Measurements from ENCODE around the gene TMEM156. TPM values are rescaled to one million over a fixed set of nuclear protein-coding genes. Genes with fewer than 3 reads are reported as not detected.

TMEM156 gene
- total and polyA plus RNA-seq, 2 of the 4 experiments (the other 2 are of a cell fraction) = 0.53 to 0.54 TPM

DNA sequence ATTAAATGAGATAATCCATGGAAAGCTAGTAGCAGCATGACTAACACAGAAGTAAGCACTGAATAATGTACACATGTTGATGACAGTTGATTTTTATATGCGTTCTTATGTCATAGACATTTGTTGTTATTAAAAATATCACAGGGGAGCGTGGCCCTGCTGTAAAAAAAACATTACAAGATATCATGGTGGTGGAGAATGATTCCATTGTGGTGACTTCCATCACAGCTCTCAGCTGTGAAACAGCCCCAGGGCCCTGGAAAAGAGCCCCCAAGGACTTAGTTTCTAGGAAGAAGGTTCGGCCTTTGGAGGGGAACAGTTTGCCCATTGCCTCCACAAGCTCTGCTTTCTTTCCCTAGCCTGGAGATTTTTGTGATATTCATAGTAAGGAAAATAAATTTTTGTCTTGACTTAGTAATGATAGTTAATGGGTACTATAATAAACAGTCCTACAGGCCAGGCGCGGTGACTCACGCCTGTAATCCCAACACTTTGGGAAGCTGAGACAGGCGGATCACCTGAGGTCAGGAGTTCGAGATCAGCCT lies 114.7 kb downstream of the TMEM156 start:
- Histone ChIP-seq H3K18ac (ENCODE audit: low read depth, low read length) (no peak overlapping the region; the same call in 1 of the 2 replicates), H3K56ac (ENCODE audit: extremely low read depth, insufficient read depth, low read length) (no peak overlapping the region), H3K4me2 (ENCODE audit: low read depth, low read length) (no peak overlapping the region), H2AK5ac (ENCODE audit: low read depth, low read length) (no peak overlapping the region), H2AFZ (replicated peaks; ENCODE audit: low read length, poor library complexity) (no peak overlapping the region), H3K9me3 (ENCODE audit: control insufficient read depth, insufficient read depth, low read length) (no peaks in the 10 kb centered on the region), H4K8ac (ENCODE audit: low read depth in 2 of 2, low read length in 2 of 2) (no peak overlapping the region), H3K79me1 (ENCODE audit: low read depth in 1 of 2, low read length in 2 of 2) (peaks cover 30 to 49% of the 10 kb centered on the region in 2 experiments), H3K9ac (ENCODE audit: low read depth, low read length) (no peak overlapping the region), H4K20me1 (ENCODE audit: insufficient read depth, low read length) (0 out of 2 replicates have a peak, but pooled peaks cover 15% of the 10 kb centered on the region), H3K36me3 (ENCODE audit: control insufficient read depth, insufficient read depth, low read length) (peaks cover 70% of the 10 kb centered on the region), H2AK9ac (replicated peaks; ENCODE audit: low read depth, low read length, poor library complexity) (no peak overlapping the region), H4K91ac (ENCODE audit: insufficient read depth, low read depth, low read length) (no peak overlapping the region), H3K27me3 (ENCODE audit: control insufficient read depth, insufficient read depth, low read length) (no peaks in the 10 kb centered on the region), H3K27ac (ENCODE audit: insufficient read depth, low read length) (peak overlapping the region; percentile 26; the same call in 1 of the 2 replicates), H3K4ac (ENCODE audit: low read depth, low read length) (no peak overlapping the region), H2BK20ac (ENCODE audit: low read depth, low read length) (no peak overlapping the region), H3K23ac (ENCODE audit: low read depth, low read length) (no peak overlapping the region), H4K5ac (ENCODE audit: low read depth, low read length) (no peak overlapping the region), H3K4me3 (ENCODE audit: insufficient read depth, low read depth, low read length) (no peak overlapping the region), H3K14ac (replicated peaks; ENCODE audit: low read depth, low read length) (no peak overlapping the region), H3K4me1 (ENCODE audit: control insufficient read depth, insufficient read depth, low read length) (peaks cover 2% of the 10 kb centered on the region; the same call in 1 of the 2 replicates), H2BK120ac (ENCODE audit: low read depth, low read length) (no peak overlapping the region), H2BK5ac (ENCODE audit: low read depth, low read length, poor library complexity, severe bottlenecking) (peak overlapping the region; percentile 63), H3K9me1 (ENCODE audit: insufficient read depth, low read length) (peaks cover 9% of the 10 kb centered on the region), H2BK15ac (ENCODE audit: low read depth, low read length) (no peak overlapping the region)
- peak; percentile 81 for DNase-seq
- WGBS, 2 experiments (ENCODE audit: extremely low coverage in 2 of 2, insufficient read length in 1 of 2) = no CpG with 5 or more reads among the region's 8 CpGs
- ChIA-PET CTCF (interaction anchor here (0.6 to 1.1 kb wide), 2 partner anchors 56 to 405 kb away, joined by 3 to 5 read pairs; no protein-coding TSS in a partner anchor), POLR2A (ENCODE audit: unreplicated experiment) (no interaction called here)
- in situ Hi-C loops (cut with MboI; ENCODE audit: low sequenced_read_pairs) (no loop called here), intact Hi-C loops (cut with micrococcal nuclease) (no loop called here), dilution Hi-C loops (cut with HindIII; ENCODE audit: low sequenced_read_pairs, unreplicated experiment) (no loop called here)
- peak; percentile 36; the same call in 1 of the 2 replicates for TF ChIP-seq MXI1 (IDR thresholded peaks at IDR 0.05; ENCODE audit: borderline replicate concordance, low read depth, low read length)
- TF ChIP-seq, protein P1, sequence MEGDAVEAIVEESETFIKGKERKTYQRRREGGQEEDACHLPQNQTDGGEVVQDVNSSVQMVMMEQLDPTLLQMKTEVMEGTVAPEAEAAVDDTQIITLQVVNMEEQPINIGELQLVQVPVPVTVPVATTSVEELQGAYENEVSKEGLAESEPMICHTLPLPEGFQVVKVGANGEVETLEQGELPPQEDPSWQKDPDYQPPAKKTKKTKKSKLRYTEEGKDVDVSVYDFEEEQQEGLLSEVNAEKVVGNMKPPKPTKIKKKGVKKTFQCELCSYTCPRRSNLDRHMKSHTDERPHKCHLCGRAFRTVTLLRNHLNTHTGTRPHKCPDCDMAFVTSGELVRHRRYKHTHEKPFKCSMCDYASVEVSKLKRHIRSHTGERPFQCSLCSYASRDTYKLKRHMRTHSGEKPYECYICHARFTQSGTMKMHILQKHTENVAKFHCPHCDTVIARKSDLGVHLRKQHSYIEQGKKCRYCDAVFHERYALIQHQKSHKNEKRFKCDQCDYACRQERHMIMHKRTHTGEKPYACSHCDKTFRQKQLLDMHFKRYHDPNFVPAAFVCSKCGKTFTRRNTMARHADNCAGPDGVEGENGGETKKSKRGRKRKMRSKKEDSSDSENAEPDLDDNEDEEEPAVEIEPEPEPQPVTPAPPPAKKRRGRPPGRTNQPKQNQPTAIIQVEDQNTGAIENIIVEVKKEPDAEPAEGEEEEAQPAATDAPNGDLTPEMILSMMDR (conservative IDR thresholded peaks at IDR 0.05; ENCODE audit: low read depth, low read length) = no peak
- peak; percentile 66; the same call in 1 of the 2 replicates for TF ChIP-seq BHLHE40 (IDR thresholded peaks at IDR 0.05; ENCODE audit: low read depth, low read length)
- ATAC-seq (ENCODE audit: low read depth) = peak; percentile 51
- BruUV-seq (replicated peaks) = no TSS peak

Other genes with a start within 250 kb of the TMEM156 start
- not detected in 2 replicates for gene TLR10, start 249.4 kb downstream of the TMEM156 start, total RNA-seq (2012; rRNA removed)
- gene TLR10, start 249.4 kb downstream of the TMEM156 start, polyA plus RNA-seq (2012; rRNA removed) = not detected in 2 replicates
- gene TLR1, start 227.6 kb downstream of the TMEM156 start, total RNA-seq (2012; rRNA removed) = 1.1 TPM in 2 replicates
- 0.17 and 0.24 TPM in 2 replicates for gene TLR1, start 227.6 kb downstream of the TMEM156 start, polyA plus RNA-seq (2012; rRNA removed)
- gene TLR6, start 175.6 kb downstream of the TMEM156 start, total RNA-seq (2012; rRNA removed) = 3.9 and 4.4 TPM in 2 replicates
- gene TLR6, start 175.6 kb downstream of the TMEM156 start, polyA plus RNA-seq (2012; rRNA removed) = 0.96 and 1.4 TPM in 2 replicates
- 507 and 649 TPM in 2 replicates for gene FAM114A1, start 164.6 kb downstream of the TMEM156 start, total RNA-seq (2012; rRNA removed)
- gene FAM114A1, start 164.6 kb downstream of the TMEM156 start, polyA plus RNA-seq (2012; rRNA removed) = 135 and 152 TPM in 2 replicates
- 97.7 and 134 TPM in 2 replicates for gene KLHL5, start 29.8 kb upstream of the TMEM156 start, total RNA-seq (2012; rRNA removed)
- 45.4 and 58.8 TPM in 2 replicates for gene KLHL5, start 29.8 kb upstream of the TMEM156 start, polyA plus RNA-seq (2012; rRNA removed)
- 13.1 and 16.0 TPM in 2 replicates for gene WDR19, start 150.1 kb upstream of the TMEM156 start, total RNA-seq (2012; rRNA removed)
- gene WDR19, start 150.1 kb upstream of the TMEM156 start, polyA plus RNA-seq (2012; rRNA removed) = 17.2 and 22.6 TPM in 2 replicates

Measured in IMR-90 (cell line).